Fibroblast of lung (primary cell): ENCODE data around the gene PRR16. TPM values are rescaled to one million over a fixed set of nuclear protein-coding genes. Genes with fewer than 3 reads are reported as not detected.

Experiments
- DNase-seq, 2 donors: peaks; one replicate each; pipeline versions ENCODE4 v3.0.0 to v3.0.0-alpha.2; 2010; ENCODE audit warnings: low read depth in 2 of 2
- H2AFZ ChIP-seq: 2 replicates; pipeline ENCODE4 v1.5.1; 2012; ENCODE audit warnings: low read length, control low read depth, inconsistent platforms
- H3K27ac ChIP-seq: 2 replicates; pipeline ENCODE4 v1.5.1; 2011; ENCODE audit warnings: low read length, control low read depth; ENCODE audit not compliant: insufficient read depth
- H3K27me3 ChIP-seq: 2 replicates; pipeline ENCODE4 v1.5.1; 2011; ENCODE audit warnings: mild to moderate bottlenecking, low read length; ENCODE audit not compliant: control insufficient read depth, insufficient read depth
- H3K36me3 ChIP-seq: 2 replicates; pipeline ENCODE4 v1.5.1; 2011; ENCODE audit warnings: low read length; ENCODE audit not compliant: control insufficient read depth, insufficient read depth
- H3K4me1 ChIP-seq: 2 replicates; pipeline ENCODE4 v1.5.1; 2011; ENCODE audit warnings: low read length; ENCODE audit not compliant: control insufficient read depth, insufficient read depth; ENCODE audit errors: extremely low read depth
- H3K4me2 ChIP-seq: 2 replicates; pipeline ENCODE4 v1.5.1; 2011; ENCODE audit warnings: low read length, control low read depth; ENCODE audit not compliant: insufficient read depth; ENCODE audit errors: extremely low read depth
- H3K4me3 ChIP-seq, 4 experiments: fragments of 200-600 bp in 1 of 4; sonication (generic) in 1 of 4; replicated peaks in 1 of 4; 2 replicates each; pipeline ENCODE4 v1.5.1; 2011 to 2016; ENCODE audit warnings: low read length in 4 of 4, low read depth in 3 of 4, mild to moderate bottlenecking in 3 of 4, control low read depth in 2 of 4, inconsistent platforms in 1 of 4, mixed read lengths in 1 of 4; ENCODE audit not compliant: insufficient read depth in 1 of 4; ENCODE audit errors: control extremely low read depth in 1 of 4
- H3K79me2 ChIP-seq: 2 replicates; pipeline ENCODE4 v1.5.1; 2012; ENCODE audit warnings: mild to moderate bottlenecking, low read length, inconsistent platforms; ENCODE audit not compliant: control insufficient read depth, insufficient read depth
- H3K9ac ChIP-seq: 2 replicates; pipeline ENCODE4 v1.5.1; 2011; ENCODE audit warnings: mild to moderate bottlenecking, low read length, control low read depth; ENCODE audit not compliant: insufficient read depth
- H3K9me3 ChIP-seq: 2 replicates; pipeline ENCODE4 v1.5.1; 2012; ENCODE audit warnings: low read depth, low read length; ENCODE audit not compliant: control insufficient read depth, insufficient read depth
- H4K20me1 ChIP-seq: 2 replicates; pipeline ENCODE4 v1.5.1; 2011; ENCODE audit warnings: low read length; ENCODE audit not compliant: control insufficient read depth, insufficient read depth; ENCODE audit errors: extremely low read depth
- CTCF ChIP-seq, 2 donors: IDR thresholded peaks in 1 of 2; conservative IDR thresholded peaks in 1 of 2; 1 replicate in 1 of 2; 2 replicates in 1 of 2; pipeline ENCODE4 v1.5.1; 2011 to 2012; ENCODE audit warnings: low read length in 2 of 2, control low read depth in 1 of 2, inconsistent platforms in 1 of 2, low read depth in 1 of 2, mild to moderate bottlenecking in 1 of 2
- EZH2 ChIP-seq: IDR thresholded peaks from 2 replicates; pipeline ENCODE4 v1.5.1; 2012; ENCODE audit warnings: low read length, control low read depth, mild to moderate bottlenecking; ENCODE audit errors: missing control alignments
- polyA plus RNA-seq, 2 donors: library from polyadenylated mRNA; depleted of rRNA in 1 of 2; stranded (reverse) in 1 of 2; unstranded in 1 of 2; fragments of >200 nt; gene quantifications; 2 replicates each; pipeline ENCODE4 v1.2.1, GENCODE V29; 2011 to 2012; ENCODE audit warnings: missing spikeins in 1 of 2
- total RNA-seq: library from RNA; depleted of rRNA; stranded (reverse); fragments of >200 nt; gene quantifications from 2 replicates; pipeline ENCODE4 v1.2.1, GENCODE V29; 2014

The PRR16 gene
- total and polyA plus RNA-seq, 2 donors (not counting 1 experiment from before 2014, with no cell fraction given), result 7.3 to 44.6 TPM

- H3K27ac ChIP-seq, result peak overlapping the region; percentile 23
- TF ChIP-seq EZH2, result no peak
- TF ChIP-seq CTCF (conservative IDR thresholded peaks at IDR 0.05 in 1 of 2, IDR thresholded peaks at IDR 0.05 in 1 of 2; ENCODE audit: low read depth in 1 of 2, low read length in 2 of 2), result no peak
- H3K36me3 ChIP-seq, result no peaks in the 10 kb centered on the region
- H3K4me1 ChIP-seq, result peaks cover 18% of the 10 kb centered on the region
- peak overlapping the region; percentile 25 for H2AFZ ChIP-seq
- H3K79me2 ChIP-seq, result peaks cover 21% of the 10 kb centered on the region
- no peaks in the 10 kb centered on the region for H3K9me3 ChIP-seq
- peak overlapping the region; percentile 19 for H3K4me2 ChIP-seq
- H3K27me3 ChIP-seq, result no peaks in the 10 kb centered on the region
- no peaks in the 10 kb centered on the region for H4K20me1 ChIP-seq
- H3K9ac ChIP-seq, result no peak overlapping the region
- H3K4me3 ChIP-seq, result no peak overlapping the region
- DNase-seq, result peak in 1 of 2 donors; percentile 46
Measured at GRCh38 chr5:120609570-120609969, 145.5 kb downstream of the PRR16 start.

GRCh38 chr5:120610145-120610544, 146.0 kb downstream of the PRR16 start:
- no peaks in the 10 kb centered on the region for H3K36me3 ChIP-seq
- no peaks in the 10 kb centered on the region for H3K9me3 ChIP-seq
- H3K9ac ChIP-seq, result no peak overlapping the region
- no peak overlapping the region for H2AFZ ChIP-seq
- peak overlapping the region; percentile 23 for H3K27ac ChIP-seq
- H3K4me1 ChIP-seq, result peaks cover 18% of the 10 kb centered on the region
- no peak overlapping the region for H3K4me3 ChIP-seq
- no peak overlapping the region for H3K4me2 ChIP-seq
- no peak for TF ChIP-seq EZH2
- no peak for TF ChIP-seq CTCF (conservative IDR thresholded peaks at IDR 0.05 in 1 of 2, IDR thresholded peaks at IDR 0.05 in 1 of 2; ENCODE audit: low read depth in 1 of 2, low read length in 2 of 2)
- DNase-seq, result no peak
- H3K27me3 ChIP-seq, result no peaks in the 10 kb centered on the region
- H3K79me2 ChIP-seq, result peaks cover 21% of the 10 kb centered on the region
- no peaks in the 10 kb centered on the region for H4K20me1 ChIP-seq

GRCh38 chr5:120613729-120614128, 149.6 kb downstream of the PRR16 start:
- H3K36me3 ChIP-seq, result no peaks in the 10 kb centered on the region
- H3K27ac ChIP-seq, result no peak overlapping the region
- peak overlapping the region; percentile 46 for H3K4me2 ChIP-seq
- no peaks in the 10 kb centered on the region for H4K20me1 ChIP-seq
- TF ChIP-seq CTCF (conservative IDR thresholded peaks at IDR 0.05 in 1 of 2, IDR thresholded peaks at IDR 0.05 in 1 of 2; ENCODE audit: low read depth in 1 of 2, low read length in 2 of 2), result no peak
- no peak for TF ChIP-seq EZH2
- DNase-seq, result peak in 1 of 2 donors; percentile 16
- peaks cover 9% of the 10 kb centered on the region for H3K79me2 ChIP-seq
- no peaks in the 10 kb centered on the region for H3K27me3 ChIP-seq
- no peak overlapping the region for H3K9ac ChIP-seq
- no peak overlapping the region for H2AFZ ChIP-seq
- peaks cover 9% of the 10 kb centered on the region for H3K4me1 ChIP-seq
- no peaks in the 10 kb centered on the region for H3K9me3 ChIP-seq
- no peak overlapping the region for H3K4me3 ChIP-seq
